AG20443 (cell line): ENCODE results near the gene GRIN3A.
A peak's percentile ranks its signal among the peaks of the same experiment; 100 is the strongest.

Source experiments
- DNase-seq: peaks from one replicate; pipeline ENCODE4 v3.0.0; 2012; ENCODE audit warnings: low spot score, mixed read lengths

The GRIN3A gene

DNA sequence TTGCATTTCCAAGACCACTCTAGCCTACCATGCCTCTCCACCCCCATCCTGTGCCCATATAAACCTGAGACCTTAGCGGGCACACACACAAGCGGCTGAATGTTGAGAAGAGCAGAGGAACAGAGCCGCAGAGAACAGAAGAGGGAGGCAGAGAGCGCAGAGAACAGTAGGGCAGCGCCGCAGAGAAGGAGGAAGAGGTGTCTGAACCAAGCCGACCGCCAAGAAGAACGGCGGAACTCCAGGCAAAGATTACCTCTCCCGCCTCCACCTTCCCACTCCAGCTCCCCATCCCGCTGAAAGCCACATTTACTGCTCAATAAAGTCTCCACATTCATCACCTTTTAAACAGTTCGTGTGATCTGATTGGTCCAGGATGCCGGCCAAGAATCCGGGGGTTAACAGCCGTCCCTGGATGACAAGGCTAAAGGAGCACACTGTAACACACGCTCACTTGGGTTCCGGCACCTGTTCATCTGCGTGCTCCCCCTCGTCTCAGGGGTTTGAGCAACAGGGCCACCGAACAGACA lies 33.2 kb downstream of the GRIN3A start:
- DNase-seq, result peak; percentile 32

DNA sequence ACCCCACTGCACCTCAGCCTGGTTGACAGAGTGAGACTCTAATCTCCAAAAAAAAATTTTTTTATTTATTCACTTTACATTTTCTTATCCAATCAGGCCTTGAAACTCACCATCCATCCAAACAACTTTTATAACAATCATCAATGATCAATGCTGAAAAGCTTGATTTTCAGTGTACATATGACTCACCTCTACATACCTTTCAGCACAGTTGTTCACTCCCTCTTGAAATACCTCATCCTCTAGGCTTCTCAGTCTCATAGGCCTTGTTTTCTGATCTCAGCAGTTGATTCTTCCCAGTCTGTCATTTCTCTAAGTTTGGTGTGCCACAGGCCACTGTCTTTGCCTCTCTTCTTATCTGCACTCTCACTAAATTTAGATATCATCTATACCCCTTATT lies 36.2 kb downstream of the GRIN3A start:
- DNase-seq, result no peak

GRCh38 chr9:101693546-101694336 lies 44.7 kb downstream of the GRIN3A start:
- DNase-seq, result no peak

GRCh38 chr9:101691657-101692056 lies 46.8 kb downstream of the GRIN3A start:
- DNase-seq, result no peak

- DNase-seq, result no peak
These were observed 49.4 kb downstream of the GRIN3A start for GRCh38 chr9:101689039-101689438.

DNA sequence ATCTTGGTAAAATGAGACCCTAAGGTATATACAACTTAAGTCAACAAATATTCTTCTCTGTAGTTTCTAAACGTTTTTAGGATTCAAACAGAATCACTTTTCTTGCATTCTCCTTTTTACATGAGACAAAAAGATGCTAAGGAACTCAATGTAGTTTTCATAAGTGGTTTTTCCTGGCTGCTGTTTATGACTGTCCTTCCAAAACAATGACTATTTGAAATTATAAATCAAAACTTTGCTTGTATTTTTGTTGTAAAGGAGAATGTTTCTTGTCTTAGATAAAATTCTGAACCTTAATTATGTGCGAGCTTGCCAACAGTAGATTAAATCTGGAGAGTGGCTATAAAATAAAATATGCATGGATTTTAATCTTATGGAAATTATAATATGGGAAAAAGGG lies 53.8 kb downstream of the GRIN3A start:
- DNase-seq, result no peak

GRCh38 chr9:101683236-101683635 lies 55.2 kb downstream of the GRIN3A start:
- DNase-seq, result no peak

DNA sequence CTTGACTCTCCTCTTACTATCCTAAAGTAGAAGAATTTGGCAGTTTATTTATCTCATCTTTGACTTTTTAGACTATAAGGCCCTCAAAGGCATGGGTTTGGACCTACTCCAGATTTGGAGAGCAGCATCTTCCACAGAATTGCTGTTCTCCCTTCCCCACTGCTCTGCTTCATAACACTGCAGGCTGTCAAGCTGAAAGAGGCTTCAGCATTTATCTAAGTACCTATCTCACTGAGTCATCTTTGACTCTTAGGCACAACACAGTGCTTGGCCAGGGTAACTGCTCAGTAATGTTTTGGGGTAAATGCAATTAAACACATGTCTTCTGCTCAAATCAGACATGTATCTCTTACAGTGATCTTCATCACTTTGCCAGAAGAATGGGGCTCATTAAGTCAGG lies 60.6 kb downstream of the GRIN3A start:
- DNase-seq, result no peak

- no peak for DNase-seq
These were observed 63.1 kb downstream of the GRIN3A start for GRCh38 chr9:101675341-101675740.

GRCh38 chr9:101674165-101674564 lies 64.3 kb downstream of the GRIN3A start:
- no peak for DNase-seq

GRCh38 chr9:101673642-101674041 lies 64.8 kb downstream of the GRIN3A start:
- no peak for DNase-seq

GRCh38 chr9:101671567-101671966 lies 66.9 kb downstream of the GRIN3A start:
- no peak for DNase-seq

DNA sequence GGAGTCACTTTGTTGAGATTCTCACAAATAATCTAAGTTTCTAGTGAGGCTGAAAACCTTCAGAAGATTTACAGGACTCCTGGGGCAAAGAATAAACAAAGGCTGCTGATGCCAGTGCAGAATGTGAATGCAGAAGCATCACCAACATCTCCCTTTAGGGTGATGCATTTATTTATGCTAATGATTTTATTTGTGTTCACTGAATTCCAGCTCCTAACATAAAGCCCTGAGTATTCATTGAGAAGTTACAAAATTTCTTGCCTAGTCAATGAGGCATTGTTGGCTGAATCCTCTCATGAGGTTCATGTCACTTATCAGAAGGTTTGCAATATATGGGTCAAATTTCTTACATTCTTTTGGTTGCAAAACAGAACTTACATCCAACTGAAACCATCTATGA lies 70.0 kb downstream of the GRIN3A start:
- DNase-seq, result no peak

- DNase-seq, result no peak
These were observed 74.0 kb downstream of the GRIN3A start for GRCh38 chr9:101664453-101664852.

DNA sequence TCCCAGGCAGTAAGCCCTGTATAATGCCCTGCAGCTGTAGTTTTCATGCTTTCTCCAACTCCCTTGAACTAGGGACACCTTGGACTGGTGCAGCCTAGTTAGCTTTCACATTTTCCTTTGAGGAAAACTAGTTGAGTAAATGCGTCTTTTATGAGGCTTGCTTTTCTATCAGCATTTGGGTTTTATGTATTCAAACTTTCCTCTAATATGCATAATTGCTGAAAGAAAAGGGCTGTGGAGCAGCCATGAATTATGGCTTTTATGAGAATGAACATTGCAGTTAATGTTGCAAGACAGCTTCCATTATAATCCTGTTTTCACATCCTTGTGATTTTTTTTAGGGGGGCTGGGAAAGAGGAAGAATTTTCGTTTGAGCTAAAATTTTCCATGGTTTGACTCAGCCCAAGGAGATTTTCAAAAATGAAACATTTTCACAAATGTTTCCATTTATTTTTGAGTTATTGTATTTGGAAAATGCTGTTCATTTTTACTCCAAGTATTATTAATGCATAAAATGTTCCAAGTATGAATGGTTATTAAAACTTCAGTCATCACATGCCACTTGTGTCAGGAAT lies 85.8 kb downstream of the GRIN3A start:
- no peak for DNase-seq

- no peak for DNase-seq
These were observed 88.3 kb downstream of the GRIN3A start for GRCh38 chr9:101650142-101650541.

- no peak for DNase-seq
These were observed 90.0 kb downstream of the GRIN3A start for GRCh38 chr9:101648493-101648892.

DNA sequence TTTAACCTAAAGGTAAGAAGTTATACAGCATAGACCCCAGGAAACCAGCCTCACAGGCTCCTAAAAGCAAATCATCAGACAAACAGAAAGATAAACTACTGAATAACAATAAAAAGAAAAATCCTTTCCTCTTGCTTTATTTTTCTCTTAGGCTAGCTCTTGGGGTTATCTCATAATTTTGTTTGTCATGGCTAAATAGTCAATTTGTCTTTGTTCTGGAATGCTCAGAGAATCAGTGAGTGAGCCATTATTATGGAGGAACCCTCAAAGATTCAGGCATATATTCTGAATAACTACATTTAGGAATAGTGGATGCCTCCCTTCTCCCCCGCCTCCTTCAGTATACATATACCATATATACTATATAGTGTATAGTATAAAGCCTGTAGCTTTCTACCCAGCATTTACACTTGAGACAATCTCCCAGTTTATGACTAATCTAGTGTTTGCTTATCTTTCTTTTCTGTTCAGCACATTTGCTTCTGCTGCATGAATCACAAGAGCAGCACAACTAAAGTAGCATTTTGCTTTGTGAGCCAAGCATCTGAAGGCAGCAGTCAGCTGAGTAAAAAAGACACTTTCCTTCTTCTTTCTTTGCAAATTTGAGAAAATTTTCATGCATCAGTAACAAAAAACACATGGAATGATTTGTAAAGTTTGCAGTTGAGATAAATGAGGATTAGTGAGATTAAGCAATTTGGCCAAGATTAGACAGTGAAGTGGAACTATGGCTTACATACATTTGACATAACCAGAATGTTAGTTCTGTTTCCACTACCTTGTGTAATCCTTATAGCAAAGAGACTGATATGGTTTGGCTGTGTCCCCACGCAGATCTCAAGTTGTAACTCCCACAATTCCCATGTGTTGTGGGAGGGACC lies 98.4 kb downstream of the GRIN3A start:
- DNase-seq, result no peak

- DNase-seq, result no peak
These were observed 99.1 kb downstream of the GRIN3A start for GRCh38 chr9:101639311-101639710.

GRCh38 chr9:101636247-101636646 lies 102.2 kb downstream of the GRIN3A start:
- no peak for DNase-seq

GRCh38 chr9:101635473-101635872 lies 103.0 kb downstream of the GRIN3A start:
- no peak for DNase-seq

- no peak for DNase-seq
These were observed 103.6 kb downstream of the GRIN3A start for GRCh38 chr9:101634741-101635409.
